ENCODE results near the gene PIK3AP1.
"Not testable (repeated sequence)": the region's sequence is repeated elsewhere in the genome, so short reads cannot be mapped to it uniquely, and the experiment has no call there.

The PIK3AP1 gene

DNA sequence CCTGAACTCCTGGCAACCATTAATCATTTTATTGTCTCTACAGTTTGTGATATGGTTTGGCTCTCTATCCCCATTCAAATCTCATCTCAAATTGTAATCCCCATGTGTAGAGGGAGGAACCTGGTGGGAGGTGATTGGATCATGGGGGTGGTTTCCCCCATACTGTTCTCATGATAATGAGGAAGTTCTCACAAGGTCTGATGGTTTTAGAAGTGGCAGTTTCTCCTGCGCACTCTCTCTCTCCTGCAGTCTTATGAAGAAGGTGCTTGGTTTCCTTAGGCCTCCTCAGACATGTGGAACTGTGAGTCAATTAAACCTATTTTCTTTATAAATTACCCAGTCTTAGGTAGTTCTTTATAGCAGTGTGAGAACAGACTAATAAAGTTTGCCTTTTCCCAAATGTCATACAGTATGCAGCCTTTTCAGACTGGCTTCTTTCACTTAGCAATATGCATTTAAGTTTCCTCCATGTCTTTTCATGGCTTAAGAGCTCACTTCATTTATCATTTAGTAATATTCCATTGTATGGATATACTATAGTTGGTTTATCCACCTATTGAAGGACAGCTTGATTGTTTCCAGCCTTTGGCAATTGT is 17.1 kb upstream of the PIK3AP1 start:
- in situ Hi-C loops (cut with HindIII; ENCODE audit: low sequenced_read_pairs) = not testable (repeated sequence)

- in situ Hi-C loops (cut with HindIII; ENCODE audit: low sequenced_read_pairs) = no loop called here
These were observed 4.3 kb upstream of the PIK3AP1 start for GRCh38 chr10:96724621-96725020.

DNA sequence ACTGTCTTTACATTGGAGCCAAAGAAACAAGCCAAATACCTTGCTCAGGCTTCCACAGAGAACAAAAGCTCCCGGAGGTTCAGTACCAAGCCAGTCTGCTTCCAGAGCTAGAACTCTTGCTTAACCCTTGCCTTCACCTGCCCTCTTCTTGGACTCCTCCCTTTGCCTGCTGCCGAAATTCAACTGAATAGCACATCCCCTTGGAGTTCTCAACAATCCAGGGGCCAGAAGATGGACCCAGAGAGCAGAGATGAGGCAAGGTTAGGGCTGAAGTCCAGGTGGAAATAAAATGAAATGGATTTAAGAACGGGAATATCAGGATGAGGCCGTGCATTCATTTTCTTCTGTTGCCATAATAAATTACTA is 876 bp upstream of the PIK3AP1 start:
- in situ Hi-C loops (cut with HindIII; ENCODE audit: low sequenced_read_pairs) = no loop called here

- in situ Hi-C loops (cut with HindIII; ENCODE audit: low sequenced_read_pairs) = no loop called here
These were observed 378 bp downstream of the PIK3AP1 start for GRCh38 chr10:96719850-96720421.

GRCh38 chr10:96719200-96719599 is 1.1 kb downstream of the PIK3AP1 start:
- in situ Hi-C loops (cut with HindIII; ENCODE audit: low sequenced_read_pairs) = no loop called here

DNA sequence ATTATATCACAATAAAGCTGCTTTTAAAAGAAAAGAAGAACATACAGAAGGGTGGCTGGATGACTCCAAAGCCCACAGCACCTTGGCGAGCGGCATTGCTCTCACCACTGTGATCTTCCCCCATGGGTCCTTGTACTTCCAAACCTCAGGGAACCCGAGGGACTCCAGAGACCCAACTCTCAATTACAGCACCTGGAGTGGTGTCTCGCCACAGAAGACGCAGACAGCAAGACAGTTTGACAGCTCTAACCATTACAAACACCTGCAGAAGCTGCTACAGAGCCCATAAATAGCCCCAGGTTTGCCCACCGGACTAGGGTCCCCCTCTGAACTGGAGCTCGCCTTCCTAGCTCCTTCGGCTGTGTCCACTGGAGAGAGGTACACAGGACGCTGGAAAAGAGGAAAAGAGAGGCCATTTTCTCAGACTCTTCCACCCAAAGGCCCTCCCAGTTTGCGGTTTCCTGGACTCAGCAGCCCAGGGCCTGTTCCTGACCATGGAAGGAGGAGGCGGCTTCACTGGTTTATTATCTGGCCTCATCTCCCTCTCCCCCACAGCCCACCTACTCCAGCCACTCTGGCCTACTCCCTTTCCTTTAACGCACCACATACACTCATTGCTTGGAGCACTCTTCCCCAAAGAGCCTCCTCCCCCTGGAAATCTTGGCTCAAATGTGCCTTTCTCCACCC is 1.9 kb downstream of the PIK3AP1 start:
- in situ Hi-C loops (cut with HindIII; ENCODE audit: low sequenced_read_pairs) = no loop called here

DNA sequence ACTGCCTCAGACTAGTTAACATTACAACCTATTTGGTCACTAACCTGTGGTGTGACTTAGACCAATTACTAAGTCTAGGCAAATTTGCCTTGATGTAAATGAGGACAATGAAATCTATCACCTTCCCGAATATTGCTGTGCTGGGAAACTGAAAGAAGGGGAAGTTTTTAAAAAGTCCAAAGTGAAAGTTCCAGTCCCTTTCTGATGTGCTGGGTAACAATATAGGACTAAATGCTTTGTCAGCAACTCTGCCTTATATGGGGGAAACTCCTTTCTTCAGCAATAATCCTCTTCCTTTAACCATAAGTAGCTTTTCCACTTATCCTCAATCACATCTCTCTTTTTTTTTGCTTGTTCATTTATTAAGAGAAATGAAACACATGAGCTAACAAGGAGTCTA is 3.9 kb downstream of the PIK3AP1 start:
- in situ Hi-C loops (cut with HindIII; ENCODE audit: low sequenced_read_pairs) = no loop called here

- in situ Hi-C loops (cut with HindIII; ENCODE audit: low sequenced_read_pairs) = no loop called here
These were observed 5.5 kb downstream of the PIK3AP1 start for GRCh38 chr10:96714746-96715255.

DNA sequence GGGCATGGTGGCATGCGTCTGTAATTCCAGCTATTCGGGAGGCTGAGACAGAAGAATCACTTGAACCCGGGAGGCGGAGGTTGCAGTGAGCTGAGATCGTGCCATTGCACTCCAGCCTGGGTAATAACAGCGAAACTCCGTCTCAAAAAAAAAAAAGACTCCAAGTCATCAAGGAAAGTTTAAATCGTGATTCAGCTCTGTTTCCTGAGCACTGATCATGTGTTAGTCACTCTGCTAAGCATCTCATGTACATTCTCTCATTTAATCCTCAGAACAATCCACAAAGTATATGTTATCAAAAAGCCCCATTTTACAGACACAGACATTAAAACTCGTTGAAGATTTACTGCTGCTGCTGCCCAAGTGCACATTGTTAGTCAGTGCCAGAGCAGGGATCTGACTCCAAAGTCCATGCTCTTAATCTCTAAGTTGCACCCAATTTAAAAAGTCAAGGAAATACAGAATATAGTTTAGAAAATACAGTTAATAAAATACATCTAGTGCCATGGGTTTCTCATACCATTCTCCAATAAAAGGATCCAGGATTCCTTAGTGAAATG is 6.2 kb downstream of the PIK3AP1 start:
- in situ Hi-C loops (cut with HindIII; ENCODE audit: low sequenced_read_pairs) = no loop called here

- in situ Hi-C loops (cut with HindIII; ENCODE audit: low sequenced_read_pairs) = no loop called here
These were observed 7.5 kb downstream of the PIK3AP1 start for GRCh38 chr10:96712662-96713271.

- in situ Hi-C loops (cut with HindIII; ENCODE audit: low sequenced_read_pairs) = no loop called here
These were observed 9.1 kb downstream of the PIK3AP1 start for GRCh38 chr10:96711048-96711728.

- in situ Hi-C loops (cut with HindIII; ENCODE audit: low sequenced_read_pairs) = no loop called here
These were observed 10.8 kb downstream of the PIK3AP1 start for GRCh38 chr10:96709525-96709924.

DNA sequence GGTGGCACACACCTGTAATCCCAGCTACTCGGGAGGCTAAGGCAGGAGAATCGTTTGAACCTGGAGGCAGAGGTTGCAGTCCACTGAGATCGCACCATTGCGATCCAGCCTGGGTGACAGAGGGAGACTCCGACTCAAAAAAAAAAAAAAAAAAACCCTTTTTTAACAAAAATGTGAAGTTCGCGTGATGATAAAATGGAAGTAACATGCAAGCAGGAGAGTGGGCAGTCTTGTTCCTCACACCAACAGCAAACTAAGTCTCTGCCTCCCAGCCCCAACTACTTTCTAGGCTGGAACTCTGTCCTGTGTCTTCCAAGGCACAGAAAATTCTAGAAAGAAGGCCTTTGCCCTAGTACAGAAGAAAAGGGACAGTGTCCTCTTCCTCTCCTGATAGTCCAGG is 11.3 kb downstream of the PIK3AP1 start:
- in situ Hi-C loops (cut with HindIII; ENCODE audit: low sequenced_read_pairs) = no loop called here

DNA sequence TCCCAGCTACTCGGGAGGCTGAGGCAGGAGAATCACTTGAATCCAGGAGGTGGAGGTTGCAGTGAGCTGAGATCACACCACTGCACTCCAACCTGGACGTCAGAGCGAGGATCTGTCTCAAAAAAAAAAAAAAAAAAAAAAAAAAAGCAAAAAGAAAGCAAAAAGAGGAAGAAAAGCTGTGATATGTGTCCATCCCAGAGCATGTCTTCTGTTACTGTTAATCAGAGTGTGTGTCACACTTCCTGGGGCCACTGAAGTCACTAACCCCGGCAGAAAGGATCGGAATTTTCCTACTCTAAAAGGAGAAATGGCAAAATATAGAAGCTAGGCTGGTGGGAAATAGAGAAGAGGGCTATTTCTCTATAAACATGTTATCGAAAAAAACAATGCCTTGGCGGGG is 11.9 kb downstream of the PIK3AP1 start:
- in situ Hi-C loops (cut with HindIII; ENCODE audit: low sequenced_read_pairs) = no loop called here

DNA sequence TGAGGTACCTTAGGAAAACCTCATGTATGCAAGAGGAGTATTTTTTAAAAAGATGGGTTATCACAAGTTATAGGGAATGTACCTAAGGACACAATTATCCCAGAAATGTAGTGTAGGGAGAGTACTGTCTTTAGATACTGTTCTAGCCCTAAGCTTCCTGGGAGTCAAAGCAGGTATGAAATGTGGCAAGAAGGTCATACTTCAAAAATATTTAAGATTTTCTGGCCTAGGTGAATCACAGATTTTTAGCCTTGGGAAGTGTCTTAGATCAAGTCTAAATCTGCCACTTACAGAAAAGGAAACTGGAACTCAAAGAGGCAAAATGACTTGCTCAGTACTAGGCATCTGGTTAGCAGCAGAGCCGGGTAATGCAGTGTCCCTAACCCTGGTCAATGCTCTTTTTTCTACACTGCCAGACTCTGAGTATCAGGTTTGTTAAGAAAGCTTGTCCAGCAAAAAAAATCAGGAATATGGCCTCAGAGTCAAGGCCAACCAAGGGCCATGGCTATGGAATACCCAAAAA is 13.9 kb downstream of the PIK3AP1 start:
- in situ Hi-C loops (cut with HindIII; ENCODE audit: low sequenced_read_pairs) = no loop called here

- in situ Hi-C loops (cut with HindIII; ENCODE audit: low sequenced_read_pairs) = no loop called here
These were observed 15.2 kb downstream of the PIK3AP1 start for GRCh38 chr10:96705134-96705533.

- in situ Hi-C loops (cut with HindIII; ENCODE audit: low sequenced_read_pairs) = no loop called here
These were observed 15.8 kb downstream of the PIK3AP1 start for GRCh38 chr10:96704563-96704962.

- in situ Hi-C loops (cut with HindIII; ENCODE audit: low sequenced_read_pairs) = no loop called here
These were observed 17.0 kb downstream of the PIK3AP1 start for GRCh38 chr10:96703358-96703757.

DNA sequence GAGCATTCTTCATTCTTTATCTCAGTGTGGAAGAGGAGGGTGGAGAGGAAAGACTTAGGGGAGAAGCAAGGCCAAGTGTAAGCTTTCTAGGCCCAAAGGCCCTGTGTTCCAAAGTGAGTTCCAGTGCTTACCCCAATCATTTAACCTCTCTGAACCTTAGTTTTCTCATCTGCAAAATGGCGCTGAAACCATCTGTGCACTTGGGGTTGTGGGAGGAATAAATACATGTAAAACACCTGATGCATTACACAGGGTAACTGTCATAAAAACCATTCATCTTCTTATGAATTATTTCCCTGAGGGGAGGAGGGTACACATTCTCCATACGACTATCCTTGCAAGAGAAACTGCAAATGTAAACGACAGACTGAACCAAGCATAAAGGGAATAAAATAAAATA is 19.0 kb downstream of the PIK3AP1 start:
- in situ Hi-C loops (cut with HindIII; ENCODE audit: low sequenced_read_pairs) = no loop called here

- in situ Hi-C loops (cut with HindIII; ENCODE audit: low sequenced_read_pairs) = no loop called here
These were observed 19.8 kb downstream of the PIK3AP1 start for GRCh38 chr10:96700374-96701099.

Measured in endothelial cell of hepatic sinusoid (primary cell).